Heart right ventricle (tissue), 16 donors: ENCODE measurements around the gene ASCC1. TPM values are rescaled to one million over a fixed set of nuclear protein-coding genes. Genes with fewer than 3 reads are reported as not detected.
A peak's percentile ranks its signal among the peaks of the same experiment; 100 is the strongest.

Source experiments
- ATAC-seq, 8 donors: fragments of 200-7000 bp; cut with Tn5 transposase; one replicate each; pipeline ENCODE4 v1.9.1; 2020; ENCODE audit warnings: mild to moderate bottlenecking in 8 of 8, moderate library complexity in 8 of 8, moderate number of reproducible peaks in 1 of 8
- DNase-seq, 2 donors: peaks; one replicate each; pipeline ENCODE4 v3.0.0-alpha.2; 2020
- H3K27ac ChIP-seq, 10 donors: fragments of 200-600 bp; sonication (generic) in 2 of 10; one replicate each; pipeline versions ENCODE4 v1.5.0 to v1.8.0; 2020 to 2022; ENCODE audit warnings: mild to moderate bottlenecking in 3 of 10
- H3K27me3 ChIP-seq, 7 donors: fragments of 200-600 bp; one replicate each; pipeline ENCODE4 v1.8.0; 2021 to 2022; ENCODE audit warnings: mild to moderate bottlenecking in 2 of 7
- H3K36me3 ChIP-seq, 9 donors: fragments of 200-600 bp; sonication (generic) in 1 of 9; one replicate each; pipeline versions ENCODE4 v1.5.0 to v1.8.0; 2020 to 2022; ENCODE audit warnings: mild to moderate bottlenecking in 2 of 9
- H3K4me1 ChIP-seq, 9 donors: fragments of 200-600 bp; sonication (generic) in 1 of 9; one replicate each; pipeline versions ENCODE4 v1.5.0 to v1.8.0; 2020 to 2022; ENCODE audit warnings: mild to moderate bottlenecking in 4 of 9
- H3K4me3 ChIP-seq, 10 donors: fragments of 200-600 bp; sonication (generic) in 2 of 10; one replicate each; pipeline versions ENCODE4 v1.5.0 to v1.8.0; 2020 to 2022; ENCODE audit warnings: mild to moderate bottlenecking in 7 of 10, moderate library complexity in 2 of 10
- H3K9me3 ChIP-seq, 11 donors: fragments of 200-600 bp in 10 of 11; sonication (generic) in 2 of 11; one replicate each; pipeline versions ENCODE4 v1.5.0 to v1.8.0; 2013 to 2022; ENCODE audit warnings: mild to moderate bottlenecking in 2 of 11, control low read depth in 1 of 11, moderate library complexity in 1 of 11
- CTCF ChIP-seq, 9 donors: fragments of 200-600 bp; sonication (generic) in 2 of 9; IDR thresholded peaks; one replicate each; pipeline versions ENCODE4 v1.5.0 to v1.8.0; 2021 to 2022; ENCODE audit warnings: antibody characterized with exemption in 9 of 9, mild to moderate bottlenecking in 5 of 9, moderate library complexity in 1 of 9
- WGBS, 2 donors: extraction: QIAGEN DNeasy Blood & Tissue Kit; methylation state at CpG; one replicate each; pipeline ENCODE4 v1.1.7; 2013; ENCODE audit warnings: inconsistent platforms in 1 of 2; 5-methylcytosine and 5-hydroxymethylcytosine counted together
- intact Hi-C, 10 donors: fragments of 100-400 bp; cut with DNase I; formaldehyde crosslinking; loops; one replicate each; pipeline versions ENCODE4 v1.11.1 to v1.14.2; 2022
- polyA plus RNA-seq, 2 donors: library from polyadenylated mRNA; stranded (reverse); fragments of 200-250 nt; gene quantifications; one replicate each; pipeline ENCODE4 v1.2.3, GENCODE V29; 2013
- total RNA-seq, 10 donors: library from RNA; stranded (reverse); fragmentation: NEBNext Ultra II Directional in 3 of 10; extraction: Animal tissue kit (Norgen Biotek cat#: 25700) in 3 of 10; gene quantifications; one replicate each; pipeline versions ENCODE4 v1.2.1 to v1.2.4, GENCODE V29; 2021 to 2023
- donor health status: Arrhythmogenic right ventricular cardiomyopathy.
- donor health status: ischemic (EF 13 %, LVEDD 7.1; RV severe dilation, severe dysfunction).
- donor health status: healthy with polysubstance abuse.
- donor health status: DM: no; HTN: yes; CAD: no.
- donor health status: DM: no; HTN: no; CAD: no.
- donor health status: ischemic (EF 25% LVEDD 6.9; RV normal size, moderate dysfunction).
- donor health status: ischemic (EF 25% LVEDD 5.7; RV mildly dilated, moderate dysfunction).
- donor health status: healthy.
- donor health status: DM: yes; HTN: yes; CAD: no.
- donor health status: Ischemic cardiomyopathy.
- donor health status: ischemic (EF 35%, LVEDD 5.7; RV mildly dilated, moderate dysfunction).
- donor health status: nonischemic (EF 11% LVEDD 7.7; RV severe dilation, severe dysfunction).
- donor health status: DM: yes; HTN: yes; CAD: no.
- donor health status: PGD.
- donor health status: ischemic (EF 29% LVEDD 5.4; RV normal size, mild dysfunction).
- donor health status: nonischemic (EF 23%, LVEDD 6.1; RV moderate dilation, normal function).

ASCC1 gene
- total and polyA plus RNA-seq, 12 donors, result 8.4 to 40.5 (median 33.0) TPM

GRCh38 chr10:72257051-72257892 is 41.2 kb upstream of the ASCC1 start:
- no peaks in the 10 kb centered on the region for H3K27me3 ChIP-seq
- no peak for ATAC-seq

GRCh38 chr10:72255977-72256729 is 40.1 kb upstream of the ASCC1 start:
- DNase-seq (no peak), ATAC-seq (peak in 1 of 8 donors; percentile 19)
- H3K27me3 ChIP-seq, result no peaks in the 10 kb centered on the region
- peaks cover 41 to 97% (median 84%) of the 10 kb centered on the region in 9 donors for H3K4me1 ChIP-seq
- no peak for TF ChIP-seq CTCF (IDR thresholded peaks at IDR 0.05)
- H3K36me3 ChIP-seq, result no peaks in the 10 kb centered on the region
- 94 to 95% methylated on average over 6 of the region's 6 CpGs for WGBS, 2 donors
- H3K4me3 ChIP-seq, result no peak overlapping the region
- H3K27ac ChIP-seq, result peak overlapping the region; percentile 84 to 97 (median 90)
- no peaks in the 10 kb centered on the region for H3K9me3 ChIP-seq
- intact Hi-C loops, result loop anchor here in 3 of 10 donors (2.0 to 5.0 kb wide), 3 partner anchors 17 to 71 kb away; partner anchors contain the start of gene DDIT4 (in 1 of the 3)

More at GRCh38 chr10:72257051-72257892, 41.2 kb upstream of the ASCC1 start:
- Histone ChIP-seq H3K36me3 (no peaks in the 10 kb centered on the region), H3K9me3 (no peaks in the 10 kb centered on the region), H3K4me1 (peaks cover 41 to 97% (median 86%) of the 10 kb centered on the region in 9 donors), H3K27ac (peak overlapping the region in 9 of 10 donors; percentile 69 to 97 (median 93)), H3K4me3 (no peak overlapping the region)
- no peak for DNase-seq
- no peak for TF ChIP-seq CTCF (IDR thresholded peaks at IDR 0.05)
- intact Hi-C loops, result loop anchor here in 2 of 10 donors (5.0 kb wide), 2 partner anchors 60 to 70 kb away; no protein-coding TSS in a partner anchor
- 73 to 77% methylated on average over 8 of the region's 8 CpGs for WGBS, 2 donors

GRCh38 chr10:72254813-72255568 is 38.9 kb upstream of the ASCC1 start:
- ATAC-seq (peak; percentile 85 to 94 (median 91)), DNase-seq (peak; percentile 87 to 90)
- TF ChIP-seq CTCF (IDR thresholded peaks at IDR 0.05), result peak in 2 of 9 donors; percentile 14 to 36
- Histone ChIP-seq H3K4me3 (peak overlapping the region in 7 of 10 donors; percentile 1 to 28 (median 20)), H3K9me3 (no peaks in the 10 kb centered on the region), H3K27me3 (no peaks in the 10 kb centered on the region), H3K4me1 (peaks cover 41 to 97% (median 87%) of the 10 kb centered on the region in 9 donors), H3K27ac (peak overlapping the region; percentile 84 to 97 (median 90)), H3K36me3 (no peaks in the 10 kb centered on the region)
- WGBS, 2 donors, result 4 to 7% methylated on average over 15 of the region's 15 CpGs
- intact Hi-C loops, result loop anchor here in 3 of 10 donors (2.0 to 5.0 kb wide), 3 partner anchors 18 to 72 kb away; partner anchors contain the start of gene DDIT4 (in 1 of the 3)
